Stimulated activated CD4-positive, alpha-beta T cell treated with anti-CD3 and anti-CD28 coated beads, Interleukin-4, amount 100 ng/mL, for 24 hours (primary cell): ENCODE data around the gene LINC01488.

ENCODE experiments used
- DNase-seq: peaks from one replicate; pipeline ENCODE4 v3.0.0-alpha.2; 2020

LINC01488 gene

DNA sequence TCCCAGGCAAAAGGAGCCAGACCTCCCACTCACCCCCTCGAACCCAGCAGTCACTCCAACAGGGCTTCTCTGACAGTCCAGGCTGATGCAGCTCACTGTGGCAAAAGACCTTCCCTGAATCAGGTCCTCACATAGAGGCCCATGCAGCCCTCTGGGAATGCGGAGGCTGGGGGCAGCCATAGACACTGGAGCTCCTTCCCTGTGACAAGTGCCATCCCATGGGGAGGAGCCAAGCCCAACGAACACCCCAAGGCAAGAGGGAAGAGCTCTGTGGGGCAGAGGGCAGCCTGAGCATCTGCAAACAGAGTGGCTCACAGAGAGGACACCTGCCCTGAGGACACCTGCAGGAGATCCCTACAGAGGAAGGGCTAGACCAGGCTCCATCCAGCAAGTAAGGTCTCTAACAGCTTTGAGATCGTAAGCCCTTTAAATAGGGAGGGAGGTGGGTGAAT, at the start of gene LINC01488:
Gene LINC01488 (plus strand): TSS at position 271 of the 452 bp plus-strand sequence.
- DNase-seq, result no peak

DNA sequence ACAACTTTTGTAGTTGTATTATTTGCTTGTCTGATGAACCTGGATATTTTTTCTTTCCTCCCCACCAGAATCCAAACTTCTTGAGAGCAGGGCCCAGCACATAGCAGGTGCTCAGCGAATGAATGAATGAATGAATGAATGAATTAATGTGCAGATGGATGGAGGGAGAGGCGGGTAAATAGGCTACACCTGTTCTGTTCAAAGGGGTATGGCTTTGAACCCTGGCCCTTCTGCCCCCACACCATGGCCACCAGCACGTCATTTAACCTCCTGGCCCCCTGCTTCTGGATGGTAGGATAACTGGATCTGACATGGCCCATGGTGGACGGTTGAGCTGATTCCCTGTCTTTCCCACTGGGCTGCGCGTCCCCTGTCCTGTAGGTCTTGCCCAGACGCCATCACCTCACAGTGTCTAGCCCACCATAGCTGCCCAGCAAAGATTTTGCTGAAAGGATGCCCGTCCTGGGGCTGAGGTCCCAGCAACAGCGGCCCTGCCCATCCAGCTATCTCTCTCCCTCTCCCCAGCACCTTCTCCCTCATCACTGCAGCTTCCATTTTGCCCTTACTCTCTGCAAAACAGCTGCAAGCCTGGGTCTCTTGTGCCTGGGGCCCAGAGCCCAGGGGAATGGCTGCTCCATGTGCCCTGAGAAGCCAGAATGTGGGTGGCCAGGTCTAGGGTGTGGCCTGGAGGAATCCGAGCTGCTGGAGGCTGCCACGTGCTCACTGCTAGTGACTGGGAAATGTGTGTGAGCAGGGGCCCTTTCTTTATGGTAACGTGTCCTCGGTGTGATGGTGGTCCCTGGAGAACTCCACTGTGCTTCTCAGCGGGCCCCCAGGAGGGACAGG, 49.3 kb upstream of the LINC01488 start:
- no peak for DNase-seq

DNA sequence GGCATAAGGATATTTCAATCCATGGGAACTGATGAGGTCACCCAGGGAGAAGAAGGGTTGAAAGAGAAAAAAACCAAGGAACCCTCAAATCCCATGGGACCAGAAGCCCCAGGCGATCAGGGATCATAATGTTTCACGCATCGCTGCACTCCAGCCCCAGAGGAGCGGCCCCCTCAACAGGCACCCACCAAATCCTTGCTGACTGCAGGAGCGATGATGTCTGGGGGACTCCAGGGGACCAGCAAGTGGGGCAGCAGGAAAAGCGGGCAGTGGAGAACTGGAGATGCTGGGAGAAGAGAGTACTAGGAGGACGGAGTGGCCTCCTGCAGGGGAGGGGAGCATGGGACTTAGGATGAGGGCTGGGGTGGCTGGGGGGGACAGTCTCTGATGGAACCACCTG, 47.7 kb upstream of the LINC01488 start:
- DNase-seq, result no peak

DNA sequence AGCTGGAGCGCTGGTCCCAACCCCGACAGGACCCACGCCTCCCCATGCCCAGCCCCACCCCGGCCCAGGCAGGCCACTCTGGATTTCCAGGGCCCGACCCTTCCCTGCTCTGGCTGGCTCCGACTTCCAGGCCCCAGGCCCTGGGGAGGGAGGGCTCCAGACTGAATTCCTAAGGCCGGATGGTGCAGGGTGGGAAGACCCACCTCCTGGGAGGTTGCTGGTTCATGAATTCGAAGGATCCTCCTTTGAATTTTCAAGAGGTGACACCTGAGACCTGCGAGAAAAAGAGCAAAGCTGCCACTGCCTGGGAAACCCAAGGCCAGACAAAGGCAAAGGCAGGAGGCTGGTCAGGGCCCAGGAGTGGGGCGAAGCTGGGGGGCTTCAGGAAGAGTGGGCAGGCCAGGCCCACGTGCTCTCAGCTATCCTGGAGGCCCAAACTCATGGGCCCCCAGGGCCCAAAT, 47.0 kb upstream of the LINC01488 start:
- DNase-seq, result no peak

DNA sequence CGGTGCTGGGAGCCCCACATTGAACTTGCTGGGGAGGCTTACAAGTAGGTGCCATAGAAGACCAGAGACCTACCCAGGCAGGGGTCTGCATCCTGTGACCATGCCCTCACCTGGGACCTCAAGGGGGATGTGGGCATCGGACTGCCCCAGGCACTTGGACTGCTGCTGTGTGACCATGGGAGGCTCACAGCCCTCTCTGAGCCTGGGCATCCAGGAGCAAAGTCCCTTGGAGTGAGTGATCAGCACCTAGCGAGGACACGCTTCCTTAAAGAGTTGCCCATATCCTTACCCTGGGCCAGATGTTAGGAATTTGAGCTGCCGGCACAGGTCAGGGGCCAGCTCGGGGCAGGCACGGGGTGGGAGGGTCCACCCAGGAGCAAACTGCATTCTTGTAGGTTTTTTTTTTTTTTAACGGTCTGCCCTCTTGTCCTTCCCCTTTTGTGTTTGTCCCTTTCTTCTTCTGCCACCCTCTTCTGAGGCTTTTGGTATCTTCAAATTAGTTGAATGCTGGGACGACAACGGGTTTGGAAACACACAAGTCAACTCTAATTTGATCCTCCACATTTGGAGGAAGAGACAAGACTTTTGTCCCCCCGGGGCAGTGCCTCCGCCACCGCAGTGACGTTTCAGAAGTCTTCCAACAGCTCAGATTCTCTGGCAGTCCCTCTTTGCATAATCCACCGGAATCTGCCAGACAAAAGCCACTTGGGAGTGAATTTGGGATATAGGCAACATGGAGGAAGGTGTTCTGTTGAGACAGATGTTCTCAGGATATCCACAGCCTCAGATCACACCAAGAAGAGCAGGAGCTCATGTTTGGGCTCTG, 46.1 kb upstream of the LINC01488 start:
- no peak for DNase-seq

DNA sequence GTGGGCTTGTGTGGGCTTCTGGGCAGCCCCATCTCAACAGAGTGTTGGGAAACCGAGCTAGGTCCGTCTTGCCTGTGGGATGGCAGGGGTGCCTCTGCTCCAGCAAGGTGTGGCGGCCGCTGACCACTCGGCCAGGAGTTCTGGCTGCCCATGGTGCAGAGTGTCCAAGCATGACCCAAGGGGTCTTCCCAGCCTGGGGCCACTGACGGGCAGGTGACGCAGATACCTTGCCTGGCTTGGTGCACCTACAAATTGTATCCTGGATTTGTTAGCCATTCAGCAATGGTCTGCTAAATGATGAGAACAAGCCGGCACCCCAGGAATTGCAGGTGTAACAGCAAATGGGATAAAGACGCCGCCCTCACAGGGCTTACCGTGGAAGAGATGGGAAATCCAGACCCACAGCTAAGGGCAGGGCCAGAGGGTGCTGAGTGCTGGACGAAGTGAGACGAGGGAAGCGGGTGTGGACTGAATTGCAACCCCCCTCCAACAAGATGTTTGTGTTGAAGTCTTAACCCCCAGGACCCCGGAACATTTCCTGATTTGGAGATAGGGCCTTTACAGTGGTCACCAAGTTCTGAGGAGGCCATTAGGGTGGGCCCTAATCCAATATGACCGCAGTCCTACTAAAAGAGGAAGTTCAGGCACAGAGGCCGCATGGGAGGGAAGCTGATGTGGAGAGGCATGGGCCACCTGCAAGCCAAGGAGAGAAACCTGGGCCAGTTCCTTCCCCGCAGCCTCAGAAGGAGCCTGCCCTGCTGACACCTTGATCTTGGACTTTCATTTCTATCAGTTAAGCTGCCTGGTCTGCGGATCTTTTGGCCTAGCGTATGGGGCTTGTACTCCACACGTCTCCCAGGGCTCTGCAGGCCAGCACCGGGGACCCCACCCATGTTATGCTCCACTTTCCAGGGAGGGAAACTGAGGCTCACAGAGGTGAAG, 45.2 kb upstream of the LINC01488 start:
- DNase-seq, result no peak

DNA sequence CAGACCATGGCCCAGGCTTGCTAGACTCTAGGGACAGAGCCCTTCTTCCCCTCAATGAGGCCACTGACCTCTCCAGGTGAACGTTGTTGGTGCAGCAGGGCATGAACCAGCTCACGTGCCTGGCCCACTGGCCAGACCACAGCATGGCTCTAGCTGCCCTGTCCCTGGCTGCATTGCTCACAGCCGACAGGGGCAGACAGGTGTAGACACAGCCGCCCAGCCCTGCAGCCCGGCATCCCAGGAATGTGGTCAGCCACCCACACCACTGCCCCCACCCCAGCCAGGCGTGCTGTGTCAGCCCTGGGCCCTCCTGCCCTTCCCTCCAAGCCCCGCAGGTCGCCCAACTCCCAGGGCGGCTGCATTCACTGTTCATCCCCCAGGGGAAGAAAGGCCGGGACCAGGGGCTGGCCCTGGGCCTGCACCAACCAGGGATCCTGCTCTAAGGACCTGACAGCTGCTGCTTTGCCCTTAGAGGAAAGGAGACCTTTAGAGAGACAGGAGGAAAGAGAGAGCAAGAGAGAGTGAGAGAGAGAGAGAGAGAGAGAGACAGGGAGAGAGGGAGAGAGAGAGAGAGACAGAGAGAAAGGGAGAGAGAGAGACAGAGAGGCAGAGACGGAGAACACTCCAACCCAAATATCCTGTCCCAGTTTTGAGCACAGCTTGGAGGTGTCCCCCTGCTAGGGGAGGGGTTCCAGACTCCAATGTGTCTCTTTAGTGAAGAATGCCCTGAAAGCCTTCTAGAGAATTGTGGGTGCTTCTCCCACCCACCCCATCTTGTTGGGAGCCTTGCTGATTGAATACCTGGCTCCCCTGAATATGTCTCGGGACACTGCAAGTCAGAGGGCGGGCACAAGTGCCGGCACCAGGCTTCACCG, 44.2 kb upstream of the LINC01488 start:
- no peak for DNase-seq

DNA sequence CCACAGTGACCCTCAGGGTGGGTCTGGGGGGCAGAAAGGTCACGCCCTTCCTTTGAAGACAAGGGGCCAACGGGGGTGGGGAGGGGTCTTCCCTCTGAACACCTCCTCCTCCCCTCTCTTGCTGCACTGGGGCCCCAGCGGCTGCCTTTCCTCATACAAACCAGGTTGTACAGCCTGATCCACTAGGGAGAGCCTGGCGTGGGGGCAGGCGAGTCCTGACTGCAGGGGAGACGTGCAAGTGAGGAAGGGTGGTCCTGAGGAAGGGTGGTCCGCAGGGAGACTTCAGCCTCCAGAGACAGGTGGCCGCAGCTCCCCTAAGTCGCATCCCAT, 43.6 kb upstream of the LINC01488 start:
- no peak for DNase-seq

DNA sequence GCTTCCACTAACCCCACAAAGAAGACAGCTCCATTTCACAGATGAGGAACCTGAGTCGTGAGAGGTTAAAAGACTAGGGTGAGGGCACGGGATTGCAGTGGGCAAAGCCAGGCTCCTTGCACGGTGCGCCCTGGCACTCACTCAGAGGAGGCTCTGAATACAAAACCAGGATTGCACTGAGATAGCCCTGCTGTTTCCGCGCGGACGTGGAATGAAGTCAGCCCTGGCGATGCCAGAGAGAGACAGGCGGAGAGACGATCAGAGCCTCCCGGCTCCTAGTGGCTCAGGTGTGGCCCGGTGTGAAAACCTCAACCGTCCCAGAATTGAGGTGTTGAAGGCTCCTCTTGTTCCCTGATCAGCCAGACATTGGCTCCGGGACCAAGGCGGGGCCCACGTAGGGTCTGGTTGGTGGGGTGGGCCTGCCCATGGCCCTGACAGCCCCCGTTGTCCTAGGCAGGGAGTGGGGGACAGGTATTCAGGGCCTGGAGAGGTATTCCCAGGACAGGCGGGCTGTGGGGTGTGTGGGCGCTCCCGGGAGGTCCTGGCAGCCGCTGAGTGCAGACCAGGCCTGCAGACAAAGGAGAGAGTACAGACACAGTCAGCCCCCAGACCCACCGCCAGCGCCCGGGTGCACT, 43.1 kb upstream of the LINC01488 start:
- DNase-seq, result no peak

DNA sequence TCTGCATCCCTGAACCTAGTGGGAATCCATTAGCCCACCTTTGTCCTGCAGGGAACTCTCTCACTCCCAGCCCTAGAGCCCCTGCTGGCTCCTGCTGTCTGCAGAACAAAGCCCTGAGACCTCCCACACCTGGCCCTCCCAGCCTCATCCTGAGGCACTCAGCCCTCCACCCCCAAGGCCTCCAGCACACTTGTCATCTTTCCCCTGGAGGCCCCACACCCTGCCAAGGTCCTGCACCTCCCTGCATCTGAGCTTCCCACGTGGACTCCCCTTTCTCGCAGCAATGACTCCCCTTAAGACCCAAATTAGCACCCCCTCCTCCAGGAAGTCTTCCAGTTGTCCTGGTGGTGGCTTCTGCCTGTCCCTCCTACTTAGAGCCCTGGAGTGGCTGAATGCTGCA, 42.3 kb upstream of the LINC01488 start:
- DNase-seq, result no peak

DNA sequence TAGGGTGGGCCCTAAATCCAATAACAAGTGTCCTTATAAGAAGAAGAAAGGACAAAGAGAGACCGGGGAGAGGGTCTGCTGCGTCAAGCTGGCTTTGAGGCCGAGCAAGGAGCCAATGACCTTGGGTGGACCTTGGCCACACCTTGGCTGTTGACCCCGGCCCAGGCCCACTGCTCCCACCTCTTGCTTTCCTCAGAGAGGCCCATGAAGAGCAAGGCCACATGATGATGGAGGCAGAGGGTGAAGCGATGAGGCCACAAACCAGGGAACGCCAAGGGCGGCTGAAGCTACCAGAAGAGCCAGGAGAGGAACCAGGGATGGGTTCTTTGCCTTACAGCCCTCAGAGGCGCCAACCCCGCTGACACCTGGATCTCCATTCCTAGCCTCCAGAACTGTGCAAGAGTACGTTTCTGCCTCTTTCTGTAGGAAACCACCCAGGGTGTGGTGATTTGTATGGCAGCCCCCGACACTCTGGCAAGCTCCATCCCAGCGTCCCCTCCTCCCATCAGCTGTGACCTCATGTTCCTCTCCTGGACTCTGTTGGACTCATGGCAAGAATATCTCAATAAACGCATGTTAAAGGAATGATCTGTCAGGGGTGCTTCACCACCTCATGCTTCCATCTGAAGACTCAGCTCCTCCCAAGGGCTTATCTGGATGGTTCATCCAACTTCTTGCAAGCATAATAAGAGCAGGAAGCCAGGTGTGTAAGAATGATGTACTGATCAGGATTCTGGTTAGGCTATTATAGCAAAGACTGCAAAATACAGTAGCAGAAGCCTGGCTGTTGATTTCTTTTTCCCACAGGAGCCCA, 41.6 kb upstream of the LINC01488 start:
- DNase-seq, result no peak

DNA sequence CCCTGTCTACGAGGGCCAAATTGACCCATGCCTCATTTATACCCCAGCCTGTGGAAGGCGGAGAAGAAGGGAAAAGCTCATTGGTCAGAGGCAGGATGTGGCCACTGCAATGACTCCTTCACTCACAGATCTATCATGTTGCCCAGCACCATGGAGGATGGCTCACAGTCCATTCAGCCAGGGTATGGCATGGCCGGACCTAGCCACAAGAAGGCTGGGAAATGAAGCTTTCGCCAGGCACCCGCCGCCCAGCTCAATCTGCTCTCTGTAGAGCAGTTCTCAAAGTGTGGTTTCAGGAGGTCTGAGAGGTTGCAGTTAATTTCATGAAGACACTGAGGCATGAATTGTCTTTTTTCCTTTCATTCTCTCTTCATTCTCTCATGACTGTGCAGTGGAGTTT, 40.6 kb upstream of the LINC01488 start:
- DNase-seq, result no peak

DNA sequence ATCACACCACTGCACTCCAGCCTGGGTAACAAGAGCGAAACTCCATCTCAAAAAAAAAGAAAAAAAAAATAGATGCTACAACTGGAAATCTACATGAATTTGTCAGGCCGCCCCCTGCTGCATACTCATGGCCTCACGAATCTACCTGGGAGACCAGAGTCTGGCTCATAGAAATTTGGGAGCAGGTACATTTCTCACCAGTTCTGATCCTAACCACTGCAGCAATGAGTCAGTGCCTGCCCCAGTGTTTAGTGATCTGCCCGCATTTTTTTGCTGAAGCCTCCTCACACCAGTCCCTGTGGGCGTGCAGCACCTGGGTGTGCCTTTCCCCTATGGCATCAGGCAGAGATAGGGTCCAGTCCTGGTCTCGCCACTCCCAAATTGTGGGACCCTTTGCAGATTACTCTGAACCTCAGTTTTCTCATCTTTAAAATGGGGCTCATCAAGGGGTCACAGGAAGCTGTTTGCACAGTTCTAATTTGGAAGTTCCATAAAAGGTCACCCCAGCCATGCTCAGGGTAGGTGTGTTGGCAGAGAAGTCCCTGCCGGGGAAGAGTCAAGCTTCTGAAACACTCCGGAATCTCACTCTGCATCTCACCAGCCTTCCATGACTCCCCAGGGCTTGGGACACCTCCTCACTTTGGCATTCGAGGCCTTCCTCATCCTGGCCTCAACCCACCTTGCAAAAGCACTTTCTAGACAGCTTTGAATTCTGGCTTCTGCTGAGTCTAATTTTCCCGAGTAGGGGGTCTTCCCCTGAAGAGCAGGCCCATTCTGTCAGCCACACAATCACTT, 39.3 kb upstream of the LINC01488 start:
- peak; percentile 11 for DNase-seq

DNA sequence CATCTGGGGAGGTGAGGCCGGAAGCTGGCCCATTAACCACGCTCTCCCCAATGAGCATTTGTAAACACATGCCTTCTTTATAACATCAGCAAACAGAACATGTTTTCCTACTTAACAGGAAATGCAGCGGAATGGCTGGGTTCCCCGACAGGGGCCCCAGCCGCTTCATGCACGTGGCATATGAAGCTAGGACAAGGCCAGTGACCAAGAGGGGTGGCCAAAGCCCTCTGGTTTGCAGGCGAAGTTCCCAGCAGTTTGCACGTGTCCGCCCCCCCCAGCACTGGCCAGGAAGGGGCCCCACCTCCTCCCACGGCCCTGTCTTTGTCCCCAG, 38.7 kb upstream of the LINC01488 start:
- DNase-seq, result no peak

DNA sequence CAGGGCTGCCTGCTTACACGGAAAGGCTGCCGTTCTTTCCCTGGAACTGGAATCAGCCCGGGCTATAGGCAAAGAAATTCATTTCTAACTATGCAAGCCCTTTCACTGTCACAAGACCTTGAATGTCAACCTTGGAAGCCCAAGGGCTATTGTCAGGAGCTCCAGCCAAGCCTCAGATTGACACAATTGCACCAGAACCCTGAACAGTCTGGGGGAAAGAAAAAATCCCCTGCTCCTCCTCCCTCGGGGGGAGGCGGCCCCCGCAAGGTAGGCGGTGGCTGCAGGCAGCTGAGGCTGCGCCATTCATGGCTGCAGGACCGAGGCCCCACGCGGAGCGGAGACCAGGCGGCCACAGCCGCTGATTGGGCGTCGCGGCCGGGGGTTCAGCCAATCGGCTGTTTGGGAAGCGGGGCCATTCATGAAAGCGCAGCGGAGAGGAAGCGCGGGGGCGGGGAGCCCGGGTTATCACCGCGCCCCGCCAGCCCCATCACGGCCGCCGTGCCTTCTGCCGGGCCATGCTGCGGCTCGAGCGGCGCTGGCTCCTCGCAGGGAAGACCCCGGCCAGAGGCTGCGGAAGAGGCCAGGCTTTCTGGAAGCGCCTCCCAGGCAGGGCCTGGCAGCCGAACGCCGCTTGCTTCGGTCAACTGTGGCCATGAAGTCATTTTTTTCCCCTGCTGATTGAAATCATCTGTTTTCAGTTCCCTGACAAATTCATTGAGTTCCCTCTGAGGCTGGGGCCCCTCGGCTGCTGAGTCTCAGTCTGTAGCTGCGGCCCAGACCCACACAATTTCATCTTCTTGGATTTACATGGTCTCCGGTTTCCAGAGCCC, 38.1 kb upstream of the LINC01488 start:
- peak; percentile 72 for DNase-seq

DNA sequence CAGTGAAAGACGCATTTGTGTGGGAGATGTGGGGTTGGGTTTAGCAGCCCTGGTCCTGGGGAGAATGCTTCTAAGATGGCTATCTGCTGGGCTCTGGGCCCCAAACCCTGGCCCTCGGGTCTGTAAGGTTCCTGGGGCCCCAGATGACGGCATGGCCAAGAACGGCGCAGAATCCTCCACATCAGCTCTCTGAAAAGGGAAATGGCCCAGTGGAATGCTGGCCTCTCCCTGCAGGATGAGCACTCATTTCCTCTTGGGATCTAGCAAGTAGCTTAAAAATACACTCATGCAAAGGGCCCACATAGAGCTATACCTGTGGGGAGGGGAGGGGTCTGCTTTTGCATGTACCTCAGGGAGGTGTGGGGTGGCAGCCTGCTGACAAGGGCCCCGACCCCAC, 37.5 kb upstream of the LINC01488 start:
- no peak for DNase-seq

DNA sequence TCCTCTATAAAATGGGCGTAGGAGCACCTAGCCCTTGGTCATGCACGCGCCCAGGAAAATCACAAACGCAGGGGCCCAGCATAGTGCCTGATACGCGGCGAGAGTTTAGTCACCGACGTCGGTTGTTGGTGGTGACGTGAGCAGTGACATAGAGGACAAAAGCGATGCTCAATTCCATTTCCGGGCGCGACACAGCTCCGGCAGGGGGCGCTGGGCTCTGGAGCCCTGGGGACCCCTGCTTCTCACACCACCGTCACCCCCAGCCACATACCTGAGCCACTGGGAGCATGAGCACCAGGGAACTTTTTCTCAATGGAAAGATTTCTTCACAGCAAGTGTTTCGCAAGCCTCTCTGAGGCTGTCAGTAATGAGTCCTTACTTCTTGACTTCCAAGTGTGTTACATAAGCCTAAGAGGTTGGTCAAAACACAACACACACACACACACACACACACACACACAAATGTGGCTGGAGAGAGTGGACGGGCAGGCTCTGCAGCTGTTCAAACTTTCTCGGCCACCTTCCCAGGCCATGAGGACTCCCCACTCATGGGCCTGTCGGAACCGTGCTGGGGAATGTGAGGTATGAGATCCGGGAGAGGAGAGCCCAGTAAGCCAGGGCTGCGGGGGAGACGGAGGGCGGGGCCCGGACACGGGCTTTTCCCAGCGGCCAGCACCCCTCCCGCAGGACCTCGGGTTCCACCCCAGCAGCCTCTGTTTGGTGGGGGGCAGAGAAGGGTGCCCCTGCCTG, 36.9 kb upstream of the LINC01488 start:
- DNase-seq, result no peak

DNA sequence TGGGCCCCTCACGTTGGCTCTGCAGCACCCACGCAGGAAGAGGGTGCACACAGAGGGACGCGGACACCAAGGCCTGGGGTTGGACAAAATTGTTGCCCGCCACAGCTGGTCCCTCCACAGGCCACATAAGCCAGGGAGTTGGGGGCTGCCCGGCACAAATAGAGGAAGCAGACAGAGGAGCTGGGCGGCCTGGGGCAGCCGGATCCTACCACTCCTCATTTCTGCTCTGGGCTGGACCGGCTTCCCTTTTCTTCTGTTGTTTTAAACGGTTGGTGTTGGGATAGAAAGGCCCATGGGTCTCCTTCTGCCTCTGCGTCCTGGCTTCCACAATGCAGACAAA, 36.4 kb upstream of the LINC01488 start:
- DNase-seq, result no peak
